Measurements from ENCODE around the gene BAD. TPM values are rescaled to one million over a fixed set of nuclear protein-coding genes. Genes with fewer than 3 reads are reported as not detected.

BAD gene
- total RNA-seq, 4 donors from 2014 or later, result 57.1 to 71.9 (median 64.4) TPM

DNA sequence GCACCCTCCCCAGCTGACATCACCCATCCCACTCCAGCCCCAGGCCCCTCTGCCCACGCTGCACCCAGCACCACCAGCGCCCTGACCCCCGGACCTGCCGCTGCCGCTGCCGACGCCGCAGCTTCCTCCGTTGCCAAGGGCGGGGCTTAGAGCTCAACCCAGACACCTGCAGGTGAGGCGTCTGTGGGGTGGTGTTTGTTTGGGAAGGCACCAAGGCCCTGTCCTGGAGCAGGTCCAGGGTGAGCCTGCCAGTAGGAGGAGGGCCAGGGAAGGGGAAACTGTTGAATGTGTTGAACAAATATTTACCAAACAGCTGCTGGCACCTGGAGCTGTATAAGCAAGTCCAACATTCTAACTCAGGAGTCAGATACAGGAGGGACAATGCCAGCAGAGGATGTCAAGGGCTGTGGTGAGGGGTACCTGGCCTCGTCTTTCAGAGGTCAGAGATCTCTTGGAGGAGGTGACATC, 46.9 kb downstream of the BAD start:
- peak overlapping the region; percentile 9 for H3K4me3 ChIP-seq
- peaks cover 20% of the 10 kb centered on the region for H3K36me3 ChIP-seq
- peak in 1 of 2 donors; percentile 81 for DNase-seq (ENCODE audit: low spot score in 2 of 2)
- H3K27me3 ChIP-seq, result no peaks in the 10 kb centered on the region
- H3K4me1 ChIP-seq, result peaks cover 81% of the 10 kb centered on the region
- H3K27ac ChIP-seq, result peak overlapping the region; percentile 69
- WGBS, result 58% methylated on average over 11 of the region's 12 CpGs
- H3K9me3 ChIP-seq, result no peaks in the 10 kb centered on the region
- TF ChIP-seq, protein P1, sequence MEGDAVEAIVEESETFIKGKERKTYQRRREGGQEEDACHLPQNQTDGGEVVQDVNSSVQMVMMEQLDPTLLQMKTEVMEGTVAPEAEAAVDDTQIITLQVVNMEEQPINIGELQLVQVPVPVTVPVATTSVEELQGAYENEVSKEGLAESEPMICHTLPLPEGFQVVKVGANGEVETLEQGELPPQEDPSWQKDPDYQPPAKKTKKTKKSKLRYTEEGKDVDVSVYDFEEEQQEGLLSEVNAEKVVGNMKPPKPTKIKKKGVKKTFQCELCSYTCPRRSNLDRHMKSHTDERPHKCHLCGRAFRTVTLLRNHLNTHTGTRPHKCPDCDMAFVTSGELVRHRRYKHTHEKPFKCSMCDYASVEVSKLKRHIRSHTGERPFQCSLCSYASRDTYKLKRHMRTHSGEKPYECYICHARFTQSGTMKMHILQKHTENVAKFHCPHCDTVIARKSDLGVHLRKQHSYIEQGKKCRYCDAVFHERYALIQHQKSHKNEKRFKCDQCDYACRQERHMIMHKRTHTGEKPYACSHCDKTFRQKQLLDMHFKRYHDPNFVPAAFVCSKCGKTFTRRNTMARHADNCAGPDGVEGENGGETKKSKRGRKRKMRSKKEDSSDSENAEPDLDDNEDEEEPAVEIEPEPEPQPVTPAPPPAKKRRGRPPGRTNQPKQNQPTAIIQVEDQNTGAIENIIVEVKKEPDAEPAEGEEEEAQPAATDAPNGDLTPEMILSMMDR (IDR thresholded peaks at IDR 0.05), result no peak
- TF ChIP-seq POLR2A (IDR thresholded peaks at IDR 0.05) (no peak), POLR2AphosphoS5 (IDR thresholded peaks at IDR 0.05) (no peak), EP300 (IDR thresholded peaks at IDR 0.05) (no peak)

DNA sequence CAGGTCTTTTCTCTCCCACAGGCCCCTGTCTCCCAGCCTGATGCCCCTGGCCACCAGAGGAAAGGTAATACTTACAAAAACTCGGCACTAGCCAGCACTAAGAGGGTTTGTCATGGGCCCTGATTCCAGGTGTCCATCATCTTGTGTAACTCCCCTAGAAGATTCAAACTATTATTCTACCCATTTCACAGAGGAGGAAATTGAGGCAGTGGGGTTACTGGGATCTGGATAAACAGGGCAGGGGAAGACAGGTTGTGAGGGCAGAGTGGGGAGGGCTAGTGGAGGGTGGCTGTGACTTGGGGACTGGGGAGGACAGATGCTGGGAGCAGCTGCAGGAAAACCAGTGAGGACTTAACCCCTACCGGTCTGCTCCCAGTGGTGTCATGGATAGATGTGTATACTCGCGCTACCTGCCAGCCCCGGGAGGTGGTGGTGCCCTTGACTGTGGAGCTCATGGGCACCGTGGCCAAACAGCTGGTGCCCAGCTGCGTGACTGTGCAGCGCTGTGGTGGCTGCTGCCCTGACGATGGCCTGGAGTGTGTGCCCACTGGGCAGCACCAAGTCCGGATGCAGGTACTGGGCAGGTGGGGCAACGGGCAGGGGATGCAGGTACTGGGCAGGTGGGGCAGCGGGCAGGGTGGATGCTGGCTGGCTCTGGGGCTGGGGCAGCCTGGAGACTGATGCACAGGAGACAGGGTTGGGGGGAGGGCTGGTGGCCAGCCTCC, 48.9 kb downstream of the BAD start:
- no peak for DNase-seq (ENCODE audit: low spot score in 2 of 2)
- WGBS, result 80% methylated on average over 11 of the region's 12 CpGs
- TF ChIP-seq EP300 (IDR thresholded peaks at IDR 0.05) (no peak), POLR2AphosphoS5 (IDR thresholded peaks at IDR 0.05) (no peak), POLR2A (IDR thresholded peaks at IDR 0.05) (no peak)
- TF ChIP-seq, protein P1 (IDR thresholded peaks at IDR 0.05), result no peak
- no peaks in the 10 kb centered on the region for H3K27me3 ChIP-seq
- no peaks in the 10 kb centered on the region for H3K9me3 ChIP-seq
- peak overlapping the region; percentile 86 for H3K27ac ChIP-seq
- H3K36me3 ChIP-seq, result peaks cover 20% of the 10 kb centered on the region
- H3K4me1 ChIP-seq, result peaks cover 91% of the 10 kb centered on the region
- H3K4me3 ChIP-seq, result peak overlapping the region; percentile 73

DNA sequence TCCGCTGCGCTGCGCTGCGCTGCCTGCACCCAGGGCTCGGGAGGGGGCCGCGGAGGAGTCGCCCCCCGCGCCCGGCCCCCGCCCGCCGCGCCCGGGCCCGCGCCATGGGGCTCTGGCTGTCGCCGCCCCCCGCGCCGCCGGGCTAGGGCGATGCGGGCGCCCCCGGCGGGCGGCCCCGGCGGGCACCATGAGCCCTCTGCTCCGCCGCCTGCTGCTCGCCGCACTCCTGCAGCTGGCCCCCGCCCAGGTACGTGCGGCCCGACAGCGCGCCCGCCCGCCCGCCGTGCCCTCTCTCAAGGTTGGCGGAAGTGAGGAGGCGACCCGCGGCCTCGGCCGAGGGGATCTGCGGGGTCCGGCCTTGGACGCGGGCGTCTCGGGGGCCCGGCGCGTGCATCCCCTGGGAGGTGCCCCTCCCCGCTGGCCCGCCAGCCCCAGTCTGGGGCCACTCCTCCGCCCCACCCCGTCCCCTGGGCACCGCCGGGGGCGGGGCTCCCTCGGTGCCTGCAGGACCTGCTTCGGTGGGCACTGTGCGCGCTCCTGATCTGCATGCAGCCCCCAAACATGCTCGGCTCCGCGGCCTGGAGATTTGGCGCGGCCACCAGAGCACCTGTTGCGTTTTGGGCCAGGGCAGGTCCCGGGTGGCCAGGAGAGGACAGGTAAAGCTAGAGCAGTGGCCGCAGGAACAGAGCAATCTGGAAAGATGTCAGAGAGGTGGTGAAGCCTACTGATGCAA, 49.7 kb downstream of the BAD start:
- no peaks in the 10 kb centered on the region for H3K27me3 ChIP-seq
- H3K36me3 ChIP-seq, result peaks cover 20% of the 10 kb centered on the region
- H3K4me3 ChIP-seq, result peak overlapping the region; percentile 73
- peak overlapping the region; percentile 86 for H3K27ac ChIP-seq
- H3K9me3 ChIP-seq, result no peaks in the 10 kb centered on the region
- peaks cover 91% of the 10 kb centered on the region for H3K4me1 ChIP-seq
- WGBS, result 7% methylated on average over 3 of the region's 80 CpGs
- TF ChIP-seq EP300 (IDR thresholded peaks at IDR 0.05) (no peak), POLR2AphosphoS5 (IDR thresholded peaks at IDR 0.05) (no peak), POLR2A (IDR thresholded peaks at IDR 0.05) (no peak)
- TF ChIP-seq, protein P1 (IDR thresholded peaks at IDR 0.05), result no peak
- DNase-seq (ENCODE audit: low spot score in 2 of 2), result no peak

- no peak for TF ChIP-seq POLR2AphosphoS5 (IDR thresholded peaks at IDR 0.05)
- no peak for TF ChIP-seq EP300 (IDR thresholded peaks at IDR 0.05)
- TF ChIP-seq, protein P1 (IDR thresholded peaks at IDR 0.05), result no peak
- TF ChIP-seq POLR2A (IDR thresholded peaks at IDR 0.05), result no peak
- Histone ChIP-seq H3K9me3 (no peaks in the 10 kb centered on the region), H3K4me3 (peak within 1 kb of the TSS; percentile 73), H3K27me3 (no peaks in the 10 kb centered on the region), H3K36me3 (peaks cover 18% of the 10 kb centered on the region), H3K4me1 (peaks cover 89% of the 10 kb centered on the region), H3K27ac (peak within 1 kb of the TSS; percentile 86)
- peak in 1 of 2 donors; percentile 85 for DNase-seq (ENCODE audit: low spot score in 2 of 2)
- 4% methylated on average over 13 of the region's 62 CpGs for WGBS
These were observed 50.4 kb downstream of the BAD start, which contains the start of gene VEGFB for GRCh38 chr11:64233913-64234586. VEGFB (plus strand) TSS chr11:64234584; CDS start chr11:64234834, 250 bp downstream.

Measured in suprapubic skin (tissue), 4 donors.